B cell (primary cell): ENCODE data around the gene CHCHD4.

Experiments used
- CTCF ChIP-seq: fragments of 200-600 bp; IDR thresholded peaks from one replicate; pipeline ENCODE4 v1.8.0; 2022; ENCODE audit warnings: antibody characterized with exemption, mild to moderate bottlenecking
- EZH2 ChIP-seq: IDR thresholded peaks from 2 replicates; pipeline ENCODE4 v1.6.1; 2012; ENCODE audit warnings: borderline replicate concordance, low read depth, mild to moderate bottlenecking, moderate library complexity, low read length; ENCODE audit not compliant: insufficient read depth, poor library complexity, severe bottlenecking

GRCh38 chr3:14150078-14150477, 25.4 kb upstream of the CHCHD4 start:
- no peak for TF ChIP-seq CTCF
- TF ChIP-seq EZH2 = no peak
